IMR-90 (cell line): ENCODE data around the gene VIPR2.

Experiments used
- CEBPB ChIP-seq: IDR thresholded peaks from 2 replicates; pipeline ENCODE4 v1.6.1; 2012; ENCODE audit warnings: low read depth, low read length, improper control_type of control experiment
- RFX5 ChIP-seq: IDR thresholded peaks from 2 replicates; pipeline ENCODE4 v1.8.0; 2012; ENCODE audit warnings: low read depth, mild to moderate bottlenecking, low read length, moderate library complexity
- SMC3 ChIP-seq: fragments of 150-350 bp; IDR thresholded peaks from 2 replicates; pipeline ENCODE4 v1.6.1; 2016; ENCODE audit warnings: low read depth, mild to moderate bottlenecking, antibody characterized with exemption, low read length, moderate library complexity
- TF ChIP-seq, protein P1 (sequence below): conservative IDR thresholded peaks from 2 replicates; pipeline ENCODE4 v1.5.1; 2012; ENCODE audit warnings: mild to moderate bottlenecking, low read depth, low read length, improper control_type of control experiment
- TF ChIP-seq, protein P2 (sequence below): fragments of 150-350 bp; IDR thresholded peaks from 2 replicates; pipeline ENCODE4 v1.6.1; 2016; ENCODE audit warnings: low read depth, mild to moderate bottlenecking, low read length, moderate library complexity, borderline replicate concordance

DNA sequence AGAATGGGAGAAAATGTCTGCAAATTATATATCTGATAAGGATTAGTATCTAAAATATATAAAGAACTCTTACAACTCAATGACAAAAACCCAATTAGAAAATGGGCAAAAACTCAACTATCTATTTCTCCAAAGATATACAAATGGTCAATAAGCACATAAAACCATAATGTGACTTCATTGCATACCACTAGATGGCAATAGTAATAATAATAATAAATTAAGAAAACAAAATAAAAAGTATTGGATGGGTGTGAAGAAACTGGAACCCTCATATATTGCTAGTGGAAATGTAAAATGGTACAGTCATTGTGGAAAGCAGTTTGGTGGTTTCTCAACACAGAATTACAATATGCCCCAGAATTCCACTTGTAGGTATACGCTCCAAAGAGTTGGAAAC lies 98.8 kb downstream of the VIPR2 start:
- TF ChIP-seq CEBPB = no peak
- no peak for TF ChIP-seq SMC3
- TF ChIP-seq, protein P1, sequence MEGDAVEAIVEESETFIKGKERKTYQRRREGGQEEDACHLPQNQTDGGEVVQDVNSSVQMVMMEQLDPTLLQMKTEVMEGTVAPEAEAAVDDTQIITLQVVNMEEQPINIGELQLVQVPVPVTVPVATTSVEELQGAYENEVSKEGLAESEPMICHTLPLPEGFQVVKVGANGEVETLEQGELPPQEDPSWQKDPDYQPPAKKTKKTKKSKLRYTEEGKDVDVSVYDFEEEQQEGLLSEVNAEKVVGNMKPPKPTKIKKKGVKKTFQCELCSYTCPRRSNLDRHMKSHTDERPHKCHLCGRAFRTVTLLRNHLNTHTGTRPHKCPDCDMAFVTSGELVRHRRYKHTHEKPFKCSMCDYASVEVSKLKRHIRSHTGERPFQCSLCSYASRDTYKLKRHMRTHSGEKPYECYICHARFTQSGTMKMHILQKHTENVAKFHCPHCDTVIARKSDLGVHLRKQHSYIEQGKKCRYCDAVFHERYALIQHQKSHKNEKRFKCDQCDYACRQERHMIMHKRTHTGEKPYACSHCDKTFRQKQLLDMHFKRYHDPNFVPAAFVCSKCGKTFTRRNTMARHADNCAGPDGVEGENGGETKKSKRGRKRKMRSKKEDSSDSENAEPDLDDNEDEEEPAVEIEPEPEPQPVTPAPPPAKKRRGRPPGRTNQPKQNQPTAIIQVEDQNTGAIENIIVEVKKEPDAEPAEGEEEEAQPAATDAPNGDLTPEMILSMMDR = no peak
- TF ChIP-seq RFX5 = no peak
- TF ChIP-seq, protein P2, sequence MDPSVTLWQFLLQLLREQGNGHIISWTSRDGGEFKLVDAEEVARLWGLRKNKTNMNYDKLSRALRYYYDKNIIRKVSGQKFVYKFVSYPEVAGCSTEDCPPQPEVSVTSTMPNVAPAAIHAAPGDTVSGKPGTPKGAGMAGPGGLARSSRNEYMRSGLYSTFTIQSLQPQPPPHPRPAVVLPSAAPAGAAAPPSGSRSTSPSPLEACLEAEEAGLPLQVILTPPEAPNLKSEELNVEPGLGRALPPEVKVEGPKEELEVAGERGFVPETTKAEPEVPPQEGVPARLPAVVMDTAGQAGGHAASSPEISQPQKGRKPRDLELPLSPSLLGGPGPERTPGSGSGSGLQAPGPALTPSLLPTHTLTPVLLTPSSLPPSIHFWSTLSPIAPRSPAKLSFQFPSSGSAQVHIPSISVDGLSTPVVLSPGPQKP = no peak
